GM21723 (cell line): ENCODE results near the gene LRRN2.
A peak's percentile ranks its signal among the peaks of the same experiment; 100 is the strongest.
"Not testable (repeated sequence)": the region's sequence is repeated elsewhere in the genome, so short reads cannot be mapped to it uniquely, and the experiment has no call there.

Experiments
- ATAC-seq: cut with Tn5 transposase; IDR thresholded peaks from one replicate; pipeline ENCODE4 v1.9.1; 2021; ENCODE audit warnings: mild to moderate bottlenecking, moderate library complexity; ENCODE audit not compliant: unreplicated experiment

The LRRN2 gene

DNA sequence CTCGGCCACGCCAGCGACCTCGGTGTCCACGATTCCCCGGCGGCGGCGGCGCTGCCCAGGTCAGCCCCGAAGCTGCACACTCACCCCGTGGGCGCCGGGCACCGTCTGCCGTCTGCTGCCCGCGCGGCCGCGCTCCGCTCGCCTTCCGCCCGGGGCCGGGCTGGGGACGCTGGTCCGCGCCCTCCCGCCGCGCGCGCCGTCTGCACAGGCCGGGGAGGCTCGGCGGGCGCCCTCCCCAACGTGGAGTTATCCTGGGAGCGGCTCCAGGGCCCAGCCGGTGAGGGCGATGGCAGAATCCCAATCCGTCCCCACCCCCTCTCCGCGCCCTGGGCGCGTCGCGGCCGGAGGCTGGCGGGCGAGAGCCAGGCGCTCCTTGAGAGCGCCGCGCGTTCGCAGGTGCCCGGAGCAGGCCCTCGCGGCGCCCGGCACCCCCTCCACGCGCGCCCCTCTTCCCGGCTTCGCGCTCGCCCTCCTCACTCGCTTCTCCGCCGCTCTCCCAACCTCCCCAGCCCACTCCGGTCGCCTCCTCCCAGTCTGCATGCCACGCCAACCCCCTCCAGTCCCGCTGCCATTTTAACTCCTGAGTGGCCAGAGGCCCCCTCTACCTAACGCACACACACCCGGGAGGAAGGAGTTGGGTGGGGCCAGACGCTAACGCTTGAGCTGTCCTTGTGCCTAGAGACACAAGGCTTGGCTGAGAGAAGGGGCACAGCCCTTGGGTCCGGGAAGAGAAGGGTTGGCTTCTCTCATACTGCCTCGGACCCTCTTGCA lies at the start of gene LRRN2:
Gene LRRN2, minus strand, starts transcription at position 503 of the 771 bp plus-strand sequence. CDS start 65,746 bp downstream, outside the sequence.
- no peak for ATAC-seq

DNA sequence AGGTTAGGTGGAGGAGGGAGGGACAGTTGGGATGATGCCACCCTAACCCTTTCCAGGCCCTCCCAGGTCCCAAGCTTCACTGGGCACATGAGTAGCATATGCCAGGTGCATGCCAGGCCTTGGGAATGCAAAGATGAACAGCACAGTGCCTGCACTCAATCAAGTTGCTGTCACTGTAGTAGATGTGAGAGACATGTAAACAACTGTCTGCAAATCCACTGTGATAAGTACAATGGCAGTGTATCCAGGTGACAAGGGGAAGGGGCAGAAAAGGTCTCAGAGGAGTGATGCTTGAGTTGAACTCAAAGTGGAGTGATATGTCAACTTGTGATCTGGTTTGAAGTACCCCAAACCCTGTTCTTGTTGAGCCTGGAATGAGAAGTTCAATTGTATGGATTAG lies 49.5 kb upstream of the LRRN2 start:
- ATAC-seq: no peak

DNA sequence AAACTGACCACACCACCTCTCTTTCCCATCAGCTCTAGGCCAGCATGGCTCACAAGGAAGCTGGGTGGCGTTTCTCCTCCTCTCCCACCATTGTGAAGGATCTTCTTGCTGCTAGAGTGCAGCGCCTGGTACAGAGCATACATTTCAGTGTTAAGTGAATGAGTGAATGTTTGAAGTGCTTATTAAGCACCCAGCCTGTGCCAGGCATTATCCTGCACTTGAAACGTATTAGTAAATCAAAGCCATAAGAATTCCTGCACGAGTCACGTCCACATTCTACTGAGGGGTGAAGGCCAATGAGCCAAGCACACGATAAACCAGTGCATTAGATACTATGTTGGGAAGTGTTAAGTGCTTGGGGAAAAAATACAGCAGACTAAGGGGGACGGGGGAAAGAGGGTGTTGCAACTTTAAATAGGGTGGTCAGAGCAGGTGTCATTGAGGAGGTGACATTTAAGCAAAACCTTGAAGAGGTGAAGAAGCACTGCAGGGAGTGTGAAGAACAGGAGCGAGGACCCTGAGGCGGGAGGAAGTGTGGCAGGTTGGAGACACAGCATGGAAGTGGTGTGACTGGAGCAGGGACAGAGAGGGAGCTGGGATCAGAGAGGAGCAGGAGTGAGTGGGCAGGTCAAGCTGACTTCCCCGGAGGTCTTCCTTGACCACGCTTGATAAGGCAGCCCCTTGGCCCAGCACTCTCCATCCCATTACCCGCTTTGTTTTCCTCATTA lies 48.5 kb upstream of the LRRN2 start:
- ATAC-seq: no peak

DNA sequence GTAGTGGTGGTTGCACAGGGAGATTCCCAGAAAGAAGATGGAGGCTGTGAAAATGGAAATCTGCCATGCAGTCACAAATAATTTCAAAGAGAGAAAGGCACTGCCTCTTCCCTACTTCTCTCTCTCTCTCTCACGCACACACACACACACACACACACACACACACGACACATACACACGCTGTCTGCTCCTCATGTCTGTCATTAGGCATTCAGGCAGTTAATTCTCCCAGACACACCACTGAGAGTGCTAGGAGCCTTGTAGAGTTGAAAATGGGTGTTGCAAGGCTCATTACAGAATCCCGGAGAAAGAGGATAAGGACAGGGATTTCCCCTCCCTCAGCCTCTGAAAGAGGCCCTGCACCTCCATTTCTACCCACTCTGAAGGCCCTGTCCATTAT lies 47.8 kb upstream of the LRRN2 start:
- no peak for ATAC-seq

DNA sequence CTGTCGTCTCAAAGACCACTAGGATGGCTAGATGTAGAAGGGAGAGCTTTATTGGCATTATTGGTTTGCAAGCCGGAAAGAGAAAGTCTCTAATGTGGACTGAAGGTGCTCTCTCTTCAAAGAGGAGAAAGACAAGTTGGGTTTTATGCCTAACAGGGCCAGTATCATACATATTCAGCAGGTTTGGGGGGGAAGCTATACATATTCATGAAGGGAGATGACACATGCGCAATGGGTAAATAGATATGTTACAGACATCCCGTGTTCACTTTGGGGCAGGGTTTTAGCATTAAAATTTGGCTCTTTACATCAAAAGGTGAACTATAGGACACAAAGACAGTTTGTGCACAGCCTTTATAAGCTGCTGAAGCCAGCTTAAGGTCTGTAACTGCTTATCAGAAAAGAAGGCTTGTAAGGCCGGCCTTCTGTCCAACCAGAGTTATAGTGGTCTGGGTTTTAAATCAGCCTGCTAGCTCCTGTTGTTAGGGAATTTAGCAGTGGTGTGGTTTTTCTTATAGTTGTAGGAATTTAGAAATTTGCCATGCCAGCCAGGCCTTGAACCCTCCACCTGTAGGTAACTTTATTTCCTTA lies 46.5 kb upstream of the LRRN2 start:
- ATAC-seq: no peak

DNA sequence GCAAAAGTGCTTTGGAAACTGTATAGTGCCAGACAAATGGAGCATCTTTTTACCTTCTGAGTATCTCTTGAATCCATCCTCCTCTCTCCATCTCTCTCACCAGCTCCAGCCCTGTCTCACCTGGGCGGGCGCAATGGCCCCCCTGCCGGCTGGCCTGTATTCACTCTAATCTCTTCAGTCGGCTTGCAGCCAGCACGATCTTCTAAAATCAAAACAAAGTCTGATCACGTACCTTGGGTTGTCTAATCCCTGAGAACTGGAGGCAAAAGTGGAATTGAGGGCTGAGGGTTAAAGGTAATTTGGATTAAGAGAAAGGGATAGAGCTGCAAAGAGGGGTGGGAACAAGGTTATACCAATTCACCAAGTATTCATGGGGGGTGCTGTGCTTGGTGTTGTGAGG lies 46.0 kb upstream of the LRRN2 start:
- ATAC-seq: no peak

DNA sequence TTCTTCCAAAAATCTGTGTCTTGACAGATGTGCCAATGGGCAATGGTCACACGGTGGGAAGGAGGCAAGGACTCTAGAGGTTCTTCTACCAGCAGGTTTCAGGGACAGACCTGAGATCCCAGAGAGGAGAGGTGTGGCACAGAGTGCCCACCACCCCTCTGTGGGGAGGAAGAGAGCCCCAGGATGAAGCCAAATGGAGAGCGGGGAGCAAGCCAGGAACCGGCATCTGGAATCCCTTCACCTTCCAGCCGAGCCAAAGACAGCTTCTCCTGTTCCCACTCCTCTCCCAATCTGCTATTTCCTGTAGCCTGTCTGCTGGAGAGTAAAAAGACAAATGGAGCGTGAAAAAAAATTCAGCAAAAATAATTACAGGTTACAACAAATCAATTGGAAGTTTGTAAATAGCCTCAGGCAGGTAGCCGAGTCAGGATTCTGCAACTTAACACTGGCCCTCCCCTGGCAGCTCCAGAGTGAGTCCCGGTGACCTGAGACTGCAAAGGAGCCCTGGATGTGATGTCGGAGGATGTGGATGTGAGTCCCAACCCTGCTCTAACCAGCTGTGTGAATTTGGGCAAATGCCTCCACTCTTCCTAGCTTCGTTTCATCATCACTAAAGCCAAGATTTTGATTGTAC lies 45.4 kb upstream of the LRRN2 start:
- ATAC-seq: no peak

DNA sequence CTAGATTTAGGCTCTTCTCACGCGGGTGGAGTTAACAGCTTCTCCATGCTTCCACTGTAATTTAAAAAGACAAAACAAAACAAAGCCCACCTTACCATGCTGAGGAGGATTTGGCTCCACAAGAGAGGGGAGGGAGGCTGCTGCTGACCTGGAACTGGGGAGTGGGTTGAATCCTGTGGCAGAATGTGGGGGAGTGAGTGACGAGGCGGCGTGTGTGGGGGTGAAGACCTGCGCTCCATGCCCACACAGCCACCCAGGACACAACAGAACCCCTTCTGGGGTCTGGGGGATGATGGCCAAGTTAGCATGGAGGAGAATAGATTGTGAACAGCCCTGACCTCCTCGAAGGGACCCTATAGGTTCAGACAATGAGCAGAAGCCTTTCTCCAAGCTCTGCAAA lies 44.0 kb upstream of the LRRN2 start:
- no peak for ATAC-seq

DNA sequence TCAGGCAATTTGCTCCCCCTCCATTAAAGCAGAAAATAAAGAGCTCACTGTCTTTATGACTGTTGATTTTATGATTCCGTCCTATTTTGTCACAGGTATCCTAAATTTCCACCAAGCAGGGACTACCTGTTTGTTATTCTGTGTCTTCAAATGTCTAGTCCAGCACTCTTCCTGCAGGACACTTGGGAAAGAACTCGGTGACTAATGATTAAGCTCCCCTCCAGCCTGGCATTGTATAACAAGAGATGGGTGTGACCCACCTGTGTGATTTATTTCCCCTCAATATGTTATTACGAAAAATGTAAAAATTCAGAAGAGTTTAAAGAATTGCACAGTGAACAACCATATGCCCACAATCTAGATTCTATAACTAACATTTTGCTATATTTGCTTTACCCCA lies 42.9 kb upstream of the LRRN2 start:
- ATAC-seq: no peak

DNA sequence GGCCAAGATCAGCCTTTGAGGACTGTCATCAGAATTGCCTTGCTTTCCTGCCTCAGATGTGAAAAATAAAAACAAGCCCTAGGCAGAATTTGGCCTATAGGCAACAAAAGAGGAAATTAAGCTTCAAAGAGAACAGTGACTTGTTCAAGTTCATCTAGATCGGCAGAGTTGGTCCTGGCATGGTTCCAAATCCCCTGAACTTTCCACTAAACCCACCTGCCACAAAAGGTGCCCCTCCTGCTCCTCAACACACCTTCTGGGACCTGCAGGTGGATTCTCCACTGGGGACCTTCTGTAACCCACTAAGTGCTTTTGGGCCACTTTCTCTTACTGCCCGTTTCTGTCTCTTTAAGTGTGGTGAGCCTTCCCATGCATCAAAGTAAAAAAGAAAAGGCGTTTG lies 42.5 kb upstream of the LRRN2 start:
- no peak for ATAC-seq

DNA sequence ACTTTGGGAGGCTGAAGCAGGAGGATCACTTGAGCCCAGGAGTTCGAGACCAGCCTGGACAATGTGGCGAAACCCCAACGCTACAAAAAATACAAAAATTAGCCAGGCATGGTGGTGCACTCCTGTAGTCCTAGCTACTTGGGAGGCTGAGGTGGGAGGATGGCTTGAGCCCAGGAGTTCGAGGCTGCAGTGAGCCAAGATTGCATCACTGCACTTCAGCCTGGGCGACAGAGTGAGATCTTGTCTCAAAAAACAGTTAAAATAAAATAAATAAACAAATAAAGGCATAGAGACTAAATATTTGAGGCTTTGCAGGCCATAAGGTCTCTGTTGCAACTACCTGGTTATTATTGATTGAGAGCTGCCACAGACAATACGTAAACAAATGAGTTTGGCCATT lies 41.9 kb upstream of the LRRN2 start:
- ATAC-seq: not testable (repeated sequence)

DNA sequence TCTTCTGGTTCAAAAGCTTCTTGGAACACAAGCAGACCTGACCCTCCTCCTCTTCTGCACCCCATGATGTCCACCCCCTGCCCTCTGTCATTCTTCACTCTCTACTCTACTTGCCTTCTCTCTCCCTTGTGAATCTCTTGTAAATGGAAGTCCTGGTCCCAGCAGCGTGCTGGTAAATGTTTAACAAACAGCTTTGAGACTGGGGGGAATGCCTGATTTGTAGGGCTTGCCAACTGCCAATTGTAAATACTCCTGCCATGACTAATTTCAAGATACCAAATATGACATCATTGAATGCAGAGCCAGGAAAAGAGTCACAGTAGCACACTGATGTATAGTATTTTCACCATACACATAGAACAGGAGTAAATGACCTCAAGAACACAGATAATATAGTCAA lies 40.9 kb upstream of the LRRN2 start:
- no peak for ATAC-seq

DNA sequence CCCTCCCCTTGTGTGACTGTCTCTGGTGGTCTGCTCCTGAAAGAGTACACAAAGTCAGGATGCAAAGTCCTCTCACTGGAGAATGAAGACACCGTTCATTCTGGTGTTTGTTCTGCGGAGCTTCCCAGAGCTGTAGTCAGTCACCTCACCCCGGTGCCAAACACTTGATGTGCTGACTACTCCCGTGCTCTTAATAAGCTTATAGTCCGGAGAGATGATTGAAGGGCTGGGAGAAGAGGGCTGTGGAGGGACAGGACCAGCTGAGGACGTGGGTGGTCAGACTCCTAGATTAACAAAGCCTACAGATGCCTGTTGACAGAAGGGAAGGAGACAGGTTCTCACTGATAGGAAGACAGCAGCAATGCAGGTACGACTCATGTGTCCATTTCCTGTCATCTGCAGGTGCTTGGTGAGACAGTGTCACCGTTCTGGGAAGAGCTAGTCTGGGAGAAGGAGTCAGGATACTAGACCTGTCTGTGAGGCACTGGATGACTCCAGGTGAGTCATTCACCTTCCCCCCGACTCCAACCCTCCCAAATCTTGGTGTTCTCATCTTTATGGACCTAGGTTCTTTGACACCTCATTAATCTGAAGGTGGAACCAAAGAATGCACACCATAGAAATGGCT lies 40.4 kb upstream of the LRRN2 start:
- ATAC-seq: no peak

DNA sequence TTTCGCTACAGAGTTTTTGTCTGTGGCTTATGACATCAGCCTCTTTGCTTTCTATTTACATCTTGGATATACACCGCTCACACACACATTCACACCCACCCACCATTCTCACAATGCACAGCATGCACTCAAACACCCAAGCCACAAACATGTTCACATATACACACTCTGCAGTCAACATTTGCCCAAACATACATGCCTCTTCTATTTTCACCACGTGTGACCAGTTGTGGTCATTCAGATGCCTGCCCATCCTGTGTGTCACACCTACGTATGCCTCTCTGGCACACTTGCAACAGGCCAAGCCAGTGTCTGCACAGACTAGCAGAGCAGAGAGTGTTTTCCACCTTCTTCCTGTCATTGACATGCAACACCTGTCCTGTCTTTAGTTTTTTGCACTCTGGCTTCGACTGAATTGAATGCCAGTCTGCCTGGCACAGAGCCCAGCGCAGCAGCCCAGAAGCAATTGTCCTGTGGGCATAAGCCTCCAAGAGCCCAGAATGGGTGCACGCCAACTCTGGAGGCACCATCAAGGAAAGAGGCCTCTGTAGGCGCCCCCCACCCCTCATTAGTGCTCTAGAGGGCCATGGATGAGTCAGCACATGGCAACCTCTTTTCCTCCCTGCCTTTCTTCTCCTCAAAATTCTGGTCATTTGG lies 37.7 kb upstream of the LRRN2 start:
- ATAC-seq: no peak

DNA sequence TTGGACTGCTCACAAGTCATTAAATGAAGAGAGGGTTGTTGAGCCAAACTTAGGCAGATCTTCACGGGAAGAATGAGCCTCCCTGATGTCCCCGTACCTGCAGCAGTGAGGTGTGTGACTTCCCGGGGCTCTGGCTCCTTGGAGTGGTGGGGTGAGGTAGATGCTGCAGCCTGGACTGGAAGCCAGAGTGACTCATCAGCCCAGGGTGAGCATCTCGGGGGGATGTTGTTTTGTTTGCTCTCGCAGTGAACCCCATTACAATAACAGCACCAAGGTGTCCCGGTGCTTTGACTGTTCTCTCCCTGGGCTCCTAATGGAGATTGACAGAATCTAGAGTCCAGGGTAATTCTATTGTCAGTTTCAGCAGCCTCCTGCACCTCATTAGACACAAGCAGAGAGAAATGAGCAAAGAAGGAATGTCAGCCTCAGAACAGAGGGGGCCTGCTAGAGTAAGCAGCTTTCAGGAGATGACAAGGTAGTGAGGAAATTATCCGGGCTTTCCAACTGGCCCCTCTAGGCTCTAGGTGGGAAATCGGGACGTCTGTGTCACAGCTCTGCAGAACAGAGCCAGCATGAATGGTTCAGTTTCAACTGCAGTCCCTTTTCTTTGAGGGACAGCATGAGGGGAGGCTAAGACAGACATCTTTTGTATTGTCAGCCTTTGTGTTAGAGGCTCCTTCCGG lies 36.0 kb upstream of the LRRN2 start:
- no peak for ATAC-seq

DNA sequence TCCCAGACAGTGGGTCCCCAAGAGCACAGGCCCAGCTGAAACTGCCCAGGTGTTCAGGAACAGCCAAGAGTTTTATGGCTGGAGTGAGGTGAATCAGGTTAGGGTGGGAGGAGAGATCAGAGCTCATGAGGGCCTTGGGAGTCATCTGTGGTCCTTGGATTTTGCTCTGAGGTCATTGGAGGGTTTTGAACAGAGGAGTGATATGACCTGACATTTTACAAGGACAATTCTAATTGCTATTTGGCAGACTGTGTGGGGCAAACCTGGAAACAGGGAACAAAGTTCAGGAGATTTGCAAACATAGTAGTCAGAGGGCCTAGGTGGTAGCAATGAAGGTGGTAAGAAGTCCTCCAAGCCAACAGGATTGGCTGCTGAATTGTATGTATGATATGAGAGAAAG lies 31.1 kb upstream of the LRRN2 start:
- ATAC-seq: no peak

DNA sequence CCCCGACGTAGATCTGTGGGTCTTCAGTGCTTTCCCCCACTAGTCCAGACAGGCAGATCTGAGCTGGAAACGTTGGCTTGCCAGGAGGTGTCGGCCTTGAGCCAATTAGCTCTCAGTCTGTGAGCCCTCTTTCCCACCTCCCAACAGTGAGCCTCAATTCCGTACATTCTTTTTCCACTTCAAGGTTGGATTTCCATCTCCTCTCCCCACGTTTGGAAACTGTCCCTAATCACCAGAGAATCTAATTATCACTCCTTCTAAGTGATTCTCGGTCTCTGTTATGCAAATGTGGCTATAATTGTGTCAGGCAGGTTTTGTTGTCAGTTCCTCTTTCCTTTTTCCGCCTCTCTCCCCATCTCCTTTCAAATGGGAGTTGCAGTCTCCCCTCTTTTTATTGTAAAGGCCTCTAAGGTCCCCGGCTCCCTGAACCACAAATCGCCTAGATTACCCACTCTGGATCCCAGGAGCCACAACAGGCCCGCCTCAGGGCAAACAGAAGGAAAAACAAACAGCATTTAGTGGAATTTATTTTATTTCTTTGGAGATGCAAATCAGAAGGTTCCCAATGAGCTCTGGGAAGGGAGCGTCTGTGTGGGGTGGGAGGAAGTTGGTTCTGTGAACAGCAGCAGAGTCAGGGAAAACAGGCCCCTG lies 29.4 kb upstream of the LRRN2 start:
- peak; percentile 64 for ATAC-seq

DNA sequence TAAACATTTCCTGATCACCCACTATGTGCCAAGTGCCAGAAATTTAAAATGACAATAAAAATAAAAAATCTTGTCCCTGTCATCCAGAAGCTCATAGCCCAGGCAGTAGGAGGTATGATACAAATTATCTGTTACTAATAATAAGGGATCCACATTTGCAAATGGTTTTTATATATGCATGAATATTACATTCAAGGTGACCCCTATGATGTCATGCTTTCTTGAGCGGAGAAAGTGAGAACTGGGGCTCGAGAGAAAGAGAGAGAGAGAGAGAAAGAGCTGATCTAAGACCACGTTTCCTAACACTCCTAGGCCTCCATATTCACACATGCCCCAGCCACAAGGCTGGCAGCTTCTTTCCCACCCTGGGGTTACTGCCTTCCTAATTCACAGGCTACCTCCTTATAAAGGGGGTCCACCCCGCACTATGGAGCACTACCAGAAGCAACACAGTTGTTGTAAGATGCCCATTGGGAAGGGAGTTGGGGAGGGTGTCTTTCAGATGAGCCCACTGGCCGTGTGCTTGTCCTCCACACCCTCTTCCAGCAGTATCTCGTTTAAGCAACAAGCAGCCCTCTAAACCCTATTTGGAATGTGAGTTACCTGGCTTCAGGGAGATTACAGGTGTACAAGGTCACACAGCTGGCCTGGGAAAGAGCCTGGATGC lies 28.8 kb upstream of the LRRN2 start:
- no peak for ATAC-seq

DNA sequence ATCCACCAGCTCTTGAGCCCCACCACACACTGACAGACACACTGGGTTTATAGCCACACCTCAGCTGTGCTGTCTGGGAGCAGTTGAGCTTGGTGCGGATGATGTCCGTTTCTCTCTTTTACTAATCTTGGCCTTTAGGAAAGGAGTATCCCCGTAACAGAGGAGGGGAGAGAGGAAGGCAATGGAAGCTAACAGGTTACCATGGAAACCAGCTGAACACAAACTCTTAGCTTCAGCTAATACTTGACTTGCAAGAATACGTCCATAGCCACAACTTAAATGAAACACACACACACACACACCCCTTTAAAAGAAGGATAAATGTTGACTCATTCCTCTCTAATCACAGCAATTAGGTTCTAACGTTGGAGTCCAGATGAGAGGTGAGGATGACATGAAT lies 28.0 kb upstream of the LRRN2 start:
- ATAC-seq: no peak
